ENCODE data around the gene ZNF326.

Gene ZNF326

DNA sequence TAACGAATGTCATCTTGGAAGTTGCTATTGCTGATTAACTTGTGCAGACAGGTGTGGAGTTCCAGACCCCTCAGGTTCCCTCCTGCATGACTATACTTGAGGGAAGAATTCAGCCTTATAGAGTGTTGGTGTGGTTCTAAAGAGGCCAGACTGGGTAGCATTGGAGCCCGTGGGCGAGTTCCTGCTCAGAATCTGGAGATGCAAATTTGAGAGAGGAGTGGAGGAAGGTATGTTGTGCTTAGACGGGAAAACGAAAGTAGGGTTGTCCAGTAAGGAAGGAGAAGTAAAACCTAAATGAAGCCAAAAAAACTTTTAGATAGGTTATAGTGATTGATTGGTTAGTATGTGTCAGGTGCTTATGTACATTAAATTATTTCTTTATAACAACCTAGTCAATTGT lies 79.2 kb downstream of the ZNF326 start:
- TF ChIP-seq, protein P1, sequence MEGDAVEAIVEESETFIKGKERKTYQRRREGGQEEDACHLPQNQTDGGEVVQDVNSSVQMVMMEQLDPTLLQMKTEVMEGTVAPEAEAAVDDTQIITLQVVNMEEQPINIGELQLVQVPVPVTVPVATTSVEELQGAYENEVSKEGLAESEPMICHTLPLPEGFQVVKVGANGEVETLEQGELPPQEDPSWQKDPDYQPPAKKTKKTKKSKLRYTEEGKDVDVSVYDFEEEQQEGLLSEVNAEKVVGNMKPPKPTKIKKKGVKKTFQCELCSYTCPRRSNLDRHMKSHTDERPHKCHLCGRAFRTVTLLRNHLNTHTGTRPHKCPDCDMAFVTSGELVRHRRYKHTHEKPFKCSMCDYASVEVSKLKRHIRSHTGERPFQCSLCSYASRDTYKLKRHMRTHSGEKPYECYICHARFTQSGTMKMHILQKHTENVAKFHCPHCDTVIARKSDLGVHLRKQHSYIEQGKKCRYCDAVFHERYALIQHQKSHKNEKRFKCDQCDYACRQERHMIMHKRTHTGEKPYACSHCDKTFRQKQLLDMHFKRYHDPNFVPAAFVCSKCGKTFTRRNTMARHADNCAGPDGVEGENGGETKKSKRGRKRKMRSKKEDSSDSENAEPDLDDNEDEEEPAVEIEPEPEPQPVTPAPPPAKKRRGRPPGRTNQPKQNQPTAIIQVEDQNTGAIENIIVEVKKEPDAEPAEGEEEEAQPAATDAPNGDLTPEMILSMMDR (IDR thresholded peaks at IDR 0.05; ENCODE audit: low read depth, low read length): no peak

DNA sequence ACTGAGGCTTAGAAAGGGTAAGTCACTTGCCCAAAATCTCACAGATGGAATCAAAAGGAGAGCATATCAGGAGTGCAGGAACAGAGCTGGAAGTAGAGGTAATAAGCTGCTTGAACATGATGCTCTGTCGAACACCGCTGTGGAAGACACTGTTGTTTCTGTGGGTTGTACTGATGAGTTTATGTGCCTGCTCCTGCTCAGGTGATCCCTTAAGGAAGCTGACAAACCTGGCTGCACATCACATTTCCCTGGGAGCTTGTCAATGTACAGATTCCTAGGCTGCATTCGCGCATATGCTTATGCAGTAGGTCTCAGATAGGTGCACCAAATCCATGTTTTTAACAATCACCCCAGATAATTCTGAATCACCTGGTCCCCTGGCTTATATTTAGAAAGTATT lies 79.7 kb downstream of the ZNF326 start:
- TF ChIP-seq, protein P1 (IDR thresholded peaks at IDR 0.05; ENCODE audit: low read depth, low read length): no peak
- no peaks in the 10 kb centered on the region for H3K9me3 ChIP-seq (ENCODE audit: severe bottlenecking)
- H3K36me3 ChIP-seq: no peaks in the 10 kb centered on the region
- no peak for DNase-seq
- no peaks in the 10 kb centered on the region for H3K27me3 ChIP-seq (ENCODE audit: insufficient read depth, low read depth, severe bottlenecking)
- H3K27ac ChIP-seq: no peak overlapping the region
- no peak overlapping the region for H3K4me3 ChIP-seq (ENCODE audit: low read depth, low read length)

More for the DNA sequence above, 79.2 kb downstream of the ZNF326 start:
- Histone ChIP-seq H3K4me3 (ENCODE audit: low read depth, low read length) (no peak overlapping the region), H3K36me3 (no peaks in the 10 kb centered on the region), H3K9me3 (ENCODE audit: severe bottlenecking) (no peaks in the 10 kb centered on the region), H3K27me3 (ENCODE audit: insufficient read depth, low read depth, severe bottlenecking) (no peaks in the 10 kb centered on the region), H3K27ac (no peak overlapping the region)
- DNase-seq: no peak

DNA sequence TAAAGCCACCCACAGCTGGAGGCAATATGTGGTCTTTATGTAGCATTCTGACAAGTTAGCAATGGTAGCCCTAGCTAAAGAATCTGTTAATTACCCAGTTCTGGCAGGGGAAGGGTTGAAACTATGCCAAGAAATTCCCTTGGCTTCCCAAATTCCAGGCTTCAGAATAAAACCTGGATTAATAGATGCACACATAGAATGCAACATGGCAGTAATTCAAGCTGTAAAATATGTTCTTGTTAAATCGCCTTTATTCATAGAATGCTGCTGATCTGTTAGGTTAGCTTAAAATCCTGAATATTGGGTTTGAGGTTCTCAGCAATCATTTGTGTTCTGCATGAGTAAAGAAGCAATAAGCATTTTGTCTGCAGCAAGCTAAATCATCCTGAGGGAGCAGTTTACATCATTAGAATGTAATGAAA lies 80.1 kb downstream of the ZNF326 start:
- Histone ChIP-seq H3K36me3 (no peaks in the 10 kb centered on the region), H3K4me3 (ENCODE audit: low read depth, low read length) (no peak overlapping the region), H3K27me3 (ENCODE audit: insufficient read depth, low read depth, severe bottlenecking) (no peaks in the 10 kb centered on the region), H3K9me3 (ENCODE audit: severe bottlenecking) (no peaks in the 10 kb centered on the region), H3K27ac (no peak overlapping the region)
- TF ChIP-seq, protein P1 (IDR thresholded peaks at IDR 0.05; ENCODE audit: low read depth, low read length): no peak
- no peak for DNase-seq

DNA sequence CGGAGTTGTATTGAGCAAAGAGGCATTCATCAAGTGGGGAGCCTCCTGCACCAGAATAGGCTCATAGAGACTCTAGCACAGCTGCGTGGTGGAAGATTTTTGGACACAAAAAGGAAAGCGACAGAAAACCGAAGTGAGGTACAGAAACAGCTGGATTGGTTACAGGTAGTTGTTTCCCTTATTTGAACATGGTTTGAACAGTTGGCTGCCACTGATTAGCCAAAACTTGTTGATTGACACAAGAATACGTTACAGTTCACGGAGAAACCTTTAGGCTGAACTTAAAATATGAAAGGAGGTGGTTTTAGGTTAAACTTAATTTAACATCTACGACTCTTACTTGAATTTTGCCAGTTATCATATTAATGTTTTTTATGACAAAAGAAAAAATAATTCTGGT lies 89.1 kb downstream of the ZNF326 start:
- no peaks in the 10 kb centered on the region for H3K27me3 ChIP-seq (ENCODE audit: insufficient read depth, low read depth, severe bottlenecking)
- DNase-seq: no peak
- H3K36me3 ChIP-seq: no peaks in the 10 kb centered on the region
- TF ChIP-seq, protein P1 (IDR thresholded peaks at IDR 0.05; ENCODE audit: low read depth, low read length): no peak
- no peak overlapping the region for H3K27ac ChIP-seq
- H3K9me3 ChIP-seq (ENCODE audit: severe bottlenecking): no peaks in the 10 kb centered on the region
- H3K4me3 ChIP-seq (ENCODE audit: low read depth, low read length): no peak overlapping the region
